K562 (cell line): ENCODE measurements around the gene LRRC25. TPM values are rescaled to one million over a fixed set of nuclear protein-coding genes. Genes with fewer than 3 reads are reported as not detected.

Experiments used
- ATF7 ChIP-seq: fragments of 450-650 bp; IDR thresholded peaks from 2 replicates; pipeline ENCODE4 v1.7.1; 2014; ENCODE audit warnings: mild to moderate bottlenecking, moderate library complexity
- CBFA2T2 ChIP-seq: fragments of 450-650 bp; conservative IDR thresholded peaks from 2 replicates; pipeline ENCODE4 v1.6.1; 2017; ENCODE audit warnings: mild to moderate bottlenecking
- CTCFL ChIP-seq: IDR thresholded peaks from 2 replicates; pipeline ENCODE4 v1.6.1; 2011; ENCODE audit warnings: borderline replicate concordance, low read depth, mild to moderate bottlenecking, moderate library complexity, low read length; ENCODE audit not compliant: insufficient read depth, poor library complexity, severe bottlenecking
- ESRRB ChIP-seq: fragments of 250-450 bp; sonication (Bioruptor Pico); IDR thresholded peaks from 2 replicates; pipeline ENCODE4 v1.5.0; 2020; ENCODE audit warnings: mild to moderate bottlenecking, moderate library complexity, borderline replicate concordance
- KAT8 ChIP-seq: fragments of 450-650 bp; IDR thresholded peaks from 2 replicates; pipeline ENCODE4 v1.6.1; 2016; ENCODE audit warnings: low read depth, mild to moderate bottlenecking
- NUFIP1 ChIP-seq: fragments of 450-650 bp; IDR thresholded peaks from 2 replicates; pipeline ENCODE4 v1.6.1; 2018; ENCODE audit not compliant: partially characterized antibody
- PHTF2 ChIP-seq: fragments of 250-450 bp; sonication (Bioruptor Pico); IDR thresholded peaks from 2 replicates; pipeline ENCODE4 v1.5.0; 2021; ENCODE audit warnings: mild to moderate bottlenecking
- RBM22 ChIP-seq: fragments of 200-400 bp; formaldehyde crosslinking; IDR thresholded peaks from 2 replicates; pipeline ENCODE4 v1.6.1; 2018; ENCODE audit warnings: low read length, low read depth; ENCODE audit not compliant: poor library complexity, severe bottlenecking
- RCOR1 ChIP-seq, 2 experiments: IDR thresholded peaks; 2 replicates each; pipeline ENCODE4 v1.6.1; 2012; ENCODE audit warnings: low read depth in 2 of 2, low read length in 2 of 2, borderline replicate concordance in 1 of 2, improper control_type of control experiment in 1 of 2
- SMARCA5 ChIP-seq: fragments of 450-650 bp; IDR thresholded peaks from 2 replicates; pipeline ENCODE4 v1.6.1; 2016
- SP1 ChIP-seq: sonication (generic); formaldehyde crosslinking; IDR thresholded peaks from 2 replicates; pipeline ENCODE4 v1.8.1; 2022; ENCODE audit warnings: mild to moderate bottlenecking, missing genetic modification reagents
- ZBTB40 ChIP-seq, 2 experiments: fragments of 450-650 bp in 1 of 2; sonication (generic) in 1 of 2; formaldehyde crosslinking in 1 of 2; IDR thresholded peaks; 2 replicates each; pipeline versions ENCODE4 v1.7.1 to v1.9.0; 2016 to 2022; ENCODE audit warnings: inconsistent platforms in 1 of 2, mild to moderate bottlenecking in 1 of 2, missing genetic modification reagents in 1 of 2
- ZNF449 ChIP-seq: fragments of 250-450 bp; sonication (Bioruptor Pico); IDR thresholded peaks from 2 replicates; pipeline ENCODE4 v1.8.0; 2022; ENCODE audit warnings: moderate library complexity, mild to moderate bottlenecking, inconsistent platforms
- ZNF507 ChIP-seq: conservative IDR thresholded peaks from 2 replicates; pipeline ENCODE4 v1.6.1; 2017; ENCODE audit warnings: missing genetic modification characterization, missing compliant biosample characterization
- polyA plus RNA-seq, 8 experiments: library from polyadenylated mRNA; depleted of rRNA in 4 of 8; stranded (reverse) in 5 of 8; unstranded in 3 of 8; fragments of >200 nt; fragmentation: Nextera tagmentation in 2 of 8; fragmentation: Illumina TruSeq in 1 of 8; extraction: Ambion mirVana in 2 of 8; extraction: Trizol in 1 of 8; gene quantifications; 2 replicates each; pipeline versions ENCODE4 v1.2.1 to v1.2.3, GENCODE V29; 2011 to 2014; ENCODE audit warnings: inconsistent platforms in 1 of 8, missing spikeins in 1 of 8
- total RNA-seq, 7 experiments: library from RNA; depleted of rRNA in 6 of 7; stranded (reverse); fragments of >200 nt in 6 of 7; fragmentation: Illumina TruSeq in 2 of 7; extraction: Trizol in 2 of 7; gene quantifications; 2 replicates each; pipeline versions ENCODE4 v1.2.1 to v1.2.3, GENCODE V29; 2011 to 2021; ENCODE audit warnings: low replicate concordance in 1 of 7

LRRC25 gene
- total and polyA plus RNA-seq, 9 of the 15 experiments (the other 6 are each of a cell fraction or from before 2014, with no cell fraction given): 0.07 to 0.36 (median 0.10) TPM; not detected in 3

GRCh38 chr19:18428787-18429674 is 31.6 kb upstream of the LRRC25 start (continued):
- TF ChIP-seq CTCFL: peak; percentile 58
- no peak for TF ChIP-seq NUFIP1
- TF ChIP-seq ATF7: peak; percentile 54; the same call in 1 of the 2 replicates
- TF ChIP-seq KAT8: no peak
- TF ChIP-seq RBM22: peak; percentile 97
- TF ChIP-seq RCOR1 (IDR thresholded peaks at IDR 0.05; ENCODE audit: borderline replicate concordance in 1 of 2, low read depth in 2 of 2, low read length in 2 of 2): peak in 1 of 2 experiments; percentile 46; a peak in 1 of 4 replicates
- TF ChIP-seq ZNF449 (CRISPR knock-in tag): no peak
- TF ChIP-seq ZBTB40 (IDR thresholded peaks at IDR 0.05): no peak
- TF ChIP-seq ZBTB40 (CRISPR knock-in tag; IDR thresholded peaks at IDR 0.05): no peak
- TF ChIP-seq SP1 (CRISPR knock-in tag): peak; percentile 49
- no peak for TF ChIP-seq PHTF2 (CRISPR knock-in tag)
- no peak for TF ChIP-seq ESRRB (CRISPR knock-in tag)
- no peak for TF ChIP-seq ZNF507
- TF ChIP-seq SMARCA5: no peak
- no peak for TF ChIP-seq CBFA2T2
